Epithelial cell of prostate (primary cell): ENCODE data around the gene ZNF618.

Source experiments
- DNase-seq: peaks from one replicate; pipeline ENCODE4 v3.0.0-alpha.2; 2011; ENCODE audit warnings: low read depth, low spot score
- H3K27ac ChIP-seq: fragments of 450-650 bp; 2 replicates; pipeline ENCODE4 v1.5.1; 2017; ENCODE audit warnings: mild to moderate bottlenecking

ZNF618 gene

DNA sequence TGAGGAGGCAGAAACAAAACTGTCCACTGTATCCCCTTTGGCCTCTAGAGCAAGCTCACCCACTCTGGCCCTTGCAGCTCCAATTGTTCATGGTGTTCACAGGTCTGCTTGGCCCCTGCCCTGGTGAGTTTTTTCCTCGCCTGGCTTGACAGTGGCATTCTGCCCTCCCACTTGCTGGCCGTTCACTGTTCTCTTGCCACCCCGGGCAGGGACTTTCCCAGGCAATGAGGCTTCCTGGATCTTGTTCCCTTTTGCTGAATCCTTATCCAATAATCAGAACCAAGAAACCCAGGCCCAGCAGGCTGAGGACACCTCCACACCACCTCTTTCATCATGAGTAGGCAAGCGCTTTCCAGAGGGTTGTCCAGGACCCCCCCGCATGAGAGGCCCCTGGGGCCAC, 31.2 kb downstream of the ZNF618 start:
- peak overlapping the region; percentile 46 for H3K27ac ChIP-seq
- DNase-seq: no peak

- no peak overlapping the region for H3K27ac ChIP-seq
- no peak for DNase-seq
Measured at GRCh38 chr9:113909421-113909820, 33.3 kb downstream of the ZNF618 start.

GRCh38 chr9:113910036-113910639, 34.0 kb downstream of the ZNF618 start:
- DNase-seq: no peak
- H3K27ac ChIP-seq: no peak overlapping the region

DNA sequence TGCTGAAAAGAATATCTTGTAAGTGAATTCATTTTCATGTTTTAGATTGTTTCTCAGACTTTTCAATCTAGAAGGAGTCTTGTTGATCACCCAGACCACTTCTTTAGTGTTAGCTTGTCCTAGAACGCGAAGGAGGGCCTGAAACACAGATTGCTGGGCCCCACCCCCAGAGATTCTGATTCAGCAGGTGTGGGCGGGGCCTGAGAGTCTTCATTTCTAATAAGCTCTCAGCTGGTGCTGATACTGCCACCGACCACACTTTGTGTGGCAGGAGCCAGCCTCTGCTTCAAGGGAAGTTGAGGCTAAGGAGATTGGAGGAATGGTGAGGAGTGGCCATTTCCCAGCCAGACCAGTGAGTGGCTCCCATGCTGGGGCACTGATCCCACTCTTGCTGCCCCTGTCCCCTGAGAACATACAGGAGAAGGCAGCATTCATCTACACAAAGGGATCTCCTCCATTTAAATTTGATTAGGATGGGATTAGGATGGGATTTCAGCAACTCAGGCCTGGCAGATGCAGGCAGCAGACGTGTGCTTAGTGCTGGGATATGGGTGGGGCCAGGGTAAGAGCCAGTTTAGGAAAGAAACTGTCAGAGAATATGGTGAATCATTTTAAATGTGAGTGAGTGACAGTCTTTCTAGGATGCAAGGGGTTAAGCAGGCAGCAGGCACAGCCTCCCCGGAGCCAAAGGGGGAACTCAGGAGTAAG, 35.9 kb downstream of the ZNF618 start:
- DNase-seq: no peak
- H3K27ac ChIP-seq: no peak overlapping the region

- DNase-seq: no peak
- no peak overlapping the region for H3K27ac ChIP-seq
Measured at GRCh38 chr9:113912816-113913215, 36.7 kb downstream of the ZNF618 start.

GRCh38 chr9:113913426-113914195, 37.5 kb downstream of the ZNF618 start:
- H3K27ac ChIP-seq: no peak overlapping the region
- DNase-seq: no peak

- H3K27ac ChIP-seq: no peak overlapping the region
- DNase-seq: no peak
Measured at GRCh38 chr9:113914517-113914916, 38.4 kb downstream of the ZNF618 start.

DNA sequence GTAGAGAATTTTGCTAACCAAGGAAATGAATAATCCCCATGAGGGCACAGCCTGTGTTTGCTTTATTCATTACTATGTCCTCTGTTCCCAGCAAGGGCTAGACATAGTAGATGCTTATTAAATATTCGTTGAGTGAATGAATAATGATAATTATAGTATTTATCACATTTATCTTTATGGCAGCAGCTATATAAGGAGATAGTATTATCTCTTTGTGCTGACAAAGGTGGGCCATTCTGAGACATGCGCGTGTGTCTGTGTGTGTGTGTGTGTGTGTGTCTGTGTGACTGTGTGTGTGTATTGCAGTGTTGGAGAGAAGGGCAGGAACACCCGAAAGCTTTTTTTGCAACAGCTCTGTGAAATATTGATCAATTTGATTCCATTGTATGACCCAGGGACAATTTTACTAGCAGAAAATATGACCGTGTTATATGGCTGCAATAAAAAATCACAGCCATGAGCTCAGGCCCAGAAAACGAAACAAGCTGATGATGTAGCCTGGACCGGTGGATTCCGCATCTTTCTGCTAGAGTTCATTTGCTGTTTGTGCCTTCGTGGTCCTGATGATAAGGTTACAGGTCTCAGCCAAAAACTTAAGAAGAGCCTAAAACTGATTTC, 39.8 kb downstream of the ZNF618 start:
- no peak overlapping the region for H3K27ac ChIP-seq
- no peak for DNase-seq

GRCh38 chr9:113916931-113917330, 40.8 kb downstream of the ZNF618 start:
- H3K27ac ChIP-seq: no peak overlapping the region
- DNase-seq: no peak

DNA sequence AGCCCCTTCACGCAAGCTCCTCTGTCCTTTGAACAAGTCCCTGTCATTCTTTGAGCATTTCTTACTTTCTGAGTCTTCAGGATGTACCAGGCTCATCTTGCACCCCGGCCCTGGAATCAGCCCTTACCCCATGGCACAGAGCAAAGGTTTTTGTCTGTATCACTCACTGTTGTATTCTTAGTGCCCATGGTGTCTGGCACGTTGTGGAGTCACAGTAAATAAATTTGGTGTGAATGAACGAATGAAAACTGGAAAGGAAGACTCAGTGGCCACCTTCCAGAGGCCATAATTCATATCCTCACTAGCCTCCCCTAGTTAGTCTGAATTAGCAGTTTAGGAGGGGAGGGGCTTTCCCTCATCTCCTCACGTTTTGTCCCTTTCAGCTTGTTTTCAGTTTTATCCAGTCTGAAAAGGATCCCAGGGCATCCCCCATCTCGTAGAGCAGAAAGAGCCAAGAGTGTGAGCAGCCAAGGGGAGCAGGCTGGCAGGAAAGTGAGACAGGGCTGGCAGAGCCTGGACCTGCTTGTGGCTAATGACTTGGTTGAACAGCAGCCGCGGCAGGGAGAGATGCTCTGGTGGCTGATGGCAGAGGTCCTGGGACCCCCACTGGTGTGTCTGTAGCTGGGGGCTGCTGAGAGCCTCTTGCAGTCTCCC, 42.7 kb downstream of the ZNF618 start:
- no peak overlapping the region for H3K27ac ChIP-seq

GRCh38 chr9:113919382-113919781, 43.3 kb downstream of the ZNF618 start:
- no peak overlapping the region for H3K27ac ChIP-seq
- no peak for DNase-seq

More for the DNA sequence above, 42.7 kb downstream of the ZNF618 start:
- DNase-seq: no peak

DNA sequence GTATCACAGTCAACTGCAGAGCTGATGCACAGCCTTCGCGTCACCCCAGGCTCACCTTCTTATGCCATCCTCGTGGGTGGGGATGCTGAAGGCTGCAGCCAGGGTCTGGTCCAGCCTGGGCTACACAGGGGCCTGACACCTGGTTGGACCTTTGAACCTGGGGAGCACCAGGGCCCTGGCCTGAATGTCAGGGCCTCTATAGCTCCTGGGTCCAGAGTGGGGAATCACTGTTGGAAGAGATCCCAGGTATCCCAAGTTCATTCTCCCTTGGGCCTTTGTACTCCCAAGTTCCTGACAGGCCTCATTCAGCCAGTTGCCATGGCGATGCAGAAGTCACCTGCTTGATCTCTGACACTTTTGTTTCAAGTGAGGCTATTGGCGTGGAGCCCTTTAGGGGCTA, 43.8 kb downstream of the ZNF618 start:
- H3K27ac ChIP-seq: no peak overlapping the region
- DNase-seq: no peak

- no peak overlapping the region for H3K27ac ChIP-seq
- DNase-seq: no peak
Measured at GRCh38 chr9:113920872-113921271, 44.8 kb downstream of the ZNF618 start.

GRCh38 chr9:113921396-113921925, 45.4 kb downstream of the ZNF618 start:
- H3K27ac ChIP-seq: no peak overlapping the region
- DNase-seq: no peak

GRCh38 chr9:113922160-113922559, 46.1 kb downstream of the ZNF618 start:
- no peak for DNase-seq
- H3K27ac ChIP-seq: no peak overlapping the region

- no peak overlapping the region for H3K27ac ChIP-seq
- no peak for DNase-seq
Measured at GRCh38 chr9:113926211-113926610, 50.1 kb downstream of the ZNF618 start.

DNA sequence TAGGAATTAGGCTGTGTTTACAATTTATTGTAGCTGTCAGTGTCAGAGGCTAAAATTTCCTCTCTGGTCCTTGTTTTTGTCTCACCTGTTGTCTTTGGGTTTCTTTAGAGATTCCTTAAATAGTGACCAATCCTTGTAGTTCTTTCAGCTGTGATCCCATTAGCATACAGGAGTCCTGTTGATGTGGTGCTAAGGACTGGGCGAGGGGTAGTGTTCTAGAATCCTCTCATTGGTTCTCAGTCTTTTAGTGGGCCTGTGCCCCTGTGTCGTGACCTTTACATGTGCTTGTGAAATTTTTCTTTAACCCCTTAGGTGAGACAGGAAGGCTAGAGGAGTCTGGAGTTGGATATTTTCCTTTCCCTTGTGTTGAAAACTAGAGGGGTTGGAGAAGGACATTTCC, 51.2 kb downstream of the ZNF618 start:
- no peak overlapping the region for H3K27ac ChIP-seq
- no peak for DNase-seq

DNA sequence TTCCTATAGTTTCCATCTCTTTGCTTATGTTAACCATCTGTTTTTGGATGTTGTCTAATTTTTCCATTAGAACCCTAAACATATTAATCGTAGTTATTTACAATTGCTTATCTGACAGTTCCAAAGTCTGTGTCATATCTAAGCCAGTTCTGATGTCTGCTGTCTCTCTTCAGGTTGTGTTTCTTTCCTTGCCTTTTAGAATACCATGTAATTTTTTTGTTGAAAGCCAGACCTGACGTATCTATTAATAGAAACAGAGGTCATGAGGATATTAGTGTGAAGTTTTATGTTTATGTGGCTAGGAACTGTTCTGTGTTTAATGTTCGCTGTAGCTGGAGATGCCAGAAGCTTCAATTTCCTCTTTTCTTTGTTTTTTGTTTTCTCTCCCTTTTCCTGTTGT, 52.2 kb downstream of the ZNF618 start:
- DNase-seq: no peak

GRCh38 chr9:113929634-113930389, 53.7 kb downstream of the ZNF618 start:
- H3K27ac ChIP-seq: peak overlapping the region; percentile 53
- peak; percentile 29 for DNase-seq

More for the DNA sequence above, 52.2 kb downstream of the ZNF618 start:
- H3K27ac ChIP-seq: no peak overlapping the region
